Activated CD8-positive, alpha-beta T cell treated with anti-CD3 and anti-CD28 coated beads for 36 hours (primary cell): ENCODE data around the gene STK39. TPM values are rescaled to one million over a fixed set of nuclear protein-coding genes. Genes with fewer than 3 reads are reported as not detected.

Experiments
- ATAC-seq: fragments of 200-7000 bp; cut with Tn5 transposase; one replicate; pipeline ENCODE4 v1.10.0; 2021; ENCODE audit warnings: mild to moderate bottlenecking, moderate library complexity
- CTCF ChIA-PET: fragments of 350-600 bp; sonication (Branson Sonifier 250); formaldehyde crosslinking; loops from one replicate; lab custom pipeline; 2021; ENCODE audit warnings: antibody characterized with exemption; lab: Charles Lee
- POLR2A ChIA-PET: fragments of 350-600 bp; sonication (Branson Sonifier 250); formaldehyde crosslinking; loops from one replicate; lab custom pipeline; 2021; ENCODE audit warnings: antibody characterized with exemption; lab: Charles Lee
- DNase-seq: peaks from one replicate; pipeline ENCODE4 v3.0.0-alpha.2; 2020
- H3K27ac Mint-ChIP-seq: one replicate; pipeline ENCODE4 v1.8.0; 2021; ENCODE audit warnings: mild to moderate bottlenecking, mixed read lengths
- H3K27me3 Mint-ChIP-seq: one replicate; pipeline ENCODE4 v1.8.0; 2021; ENCODE audit warnings: mixed read lengths
- H3K36me3 Mint-ChIP-seq: one replicate; pipeline ENCODE4 v1.8.0; 2021; ENCODE audit warnings: low read depth, mixed read lengths
- H3K4me1 Mint-ChIP-seq: one replicate; pipeline ENCODE4 v1.8.0; 2021; ENCODE audit warnings: low read depth, mixed read lengths
- H3K4me3 Mint-ChIP-seq: one replicate; pipeline ENCODE4 v1.8.0; 2021; ENCODE audit warnings: mild to moderate bottlenecking, moderate library complexity, mixed read lengths
- H3K9me3 Mint-ChIP-seq: one replicate; pipeline ENCODE4 v1.8.0; 2021; ENCODE audit warnings: mixed read lengths
- CTCF ChIP-seq: fragments of 200-600 bp; IDR thresholded peaks from one replicate; pipeline ENCODE4 v1.8.0; 2022; ENCODE audit warnings: antibody characterized with exemption, mild to moderate bottlenecking
- intact Hi-C: fragments of 100-400 bp; cut with micrococcal nuclease; formaldehyde crosslinking; loops from one replicate; pipeline ENCODE4 v1.10.0; 2022
- total RNA-seq, 2 experiments: library from RNA; stranded (reverse); gene quantifications; one replicate each; pipeline ENCODE4 v1.2.3, GENCODE V29; 2021

STK39 gene
- total RNA-seq, 2 experiments from 2014 or later: 32.8 to 33.9 TPM

GRCh38 chr2:168015274-168015953 is 232.0 kb downstream of the STK39 start:
- H3K9me3 Mint-ChIP-seq: no peaks in the 10 kb centered on the region
- no peaks in the 10 kb centered on the region for H3K27me3 Mint-ChIP-seq
- ChIA-PET POLR2A (no interaction called here), CTCF (no interaction called here)
- peaks cover 10% of the 10 kb centered on the region for H3K4me1 Mint-ChIP-seq
- H3K36me3 Mint-ChIP-seq: peaks cover 11% of the 10 kb centered on the region
- no peak overlapping the region for H3K27ac Mint-ChIP-seq
- no peak for TF ChIP-seq CTCF
- ATAC-seq (no peak), DNase-seq (no peak)
- no peak overlapping the region for H3K4me3 Mint-ChIP-seq
- intact Hi-C loops: no loop called here

GRCh38 chr2:168009900-168010299 is 237.5 kb downstream of the STK39 start:
- intact Hi-C loops: no loop called here
- Mint-ChIP-seq H3K36me3 (peaks cover 42% of the 10 kb centered on the region), H3K4me3 (no peak overlapping the region), H3K9me3 (no peaks in the 10 kb centered on the region), H3K4me1 (peaks cover 10% of the 10 kb centered on the region), H3K27ac (no peak overlapping the region), H3K27me3 (no peaks in the 10 kb centered on the region)
- ATAC-seq: no peak
- ChIA-PET CTCF (interaction anchor here (1.4 kb wide), 1 partner anchor 12 kb away, joined by 3 read pairs; no protein-coding TSS in a partner anchor), POLR2A (no interaction called here)
- no peak for DNase-seq
- TF ChIP-seq CTCF: no peak

DNA sequence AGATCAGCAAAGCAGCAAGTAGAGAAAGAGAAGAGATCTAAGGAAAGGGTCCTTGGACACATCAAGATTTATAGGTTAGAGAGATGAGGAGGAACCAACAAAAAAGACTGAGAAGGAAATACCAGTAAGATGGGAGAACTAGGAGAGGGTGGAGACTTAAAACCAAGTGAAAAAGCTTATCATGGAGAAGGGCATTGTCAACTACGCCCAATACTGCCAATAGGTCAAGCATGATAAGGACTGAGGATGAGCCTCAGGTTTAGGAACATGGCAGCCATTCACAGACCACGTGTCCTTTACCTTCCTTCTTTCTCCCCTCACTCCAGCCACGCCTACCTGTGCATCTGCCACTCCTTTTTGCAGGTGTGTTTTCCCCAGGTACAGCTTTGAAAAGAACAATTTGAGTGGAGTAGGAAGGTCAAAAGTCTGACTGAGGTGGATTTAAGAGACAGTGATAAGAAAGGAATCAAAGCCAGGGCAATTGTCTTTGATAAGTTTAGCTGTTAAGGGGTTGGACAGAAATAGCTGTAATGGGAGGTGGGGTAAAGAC is 238.7 kb downstream of the STK39 start:
- intact Hi-C loops: no loop called here
- Mint-ChIP-seq H3K4me3 (no peak overlapping the region), H3K27me3 (no peaks in the 10 kb centered on the region), H3K9me3 (no peaks in the 10 kb centered on the region), H3K36me3 (peaks cover 45% of the 10 kb centered on the region), H3K27ac (no peak overlapping the region), H3K4me1 (peaks cover 3% of the 10 kb centered on the region)
- ChIA-PET CTCF (interaction anchor here (1.1 kb wide), 1 partner anchor 34 kb away, joined by 3 read pairs; no protein-coding TSS in a partner anchor), POLR2A (no interaction called here)
- no peak for TF ChIP-seq CTCF
- no peak for ATAC-seq
- DNase-seq: no peak

DNA sequence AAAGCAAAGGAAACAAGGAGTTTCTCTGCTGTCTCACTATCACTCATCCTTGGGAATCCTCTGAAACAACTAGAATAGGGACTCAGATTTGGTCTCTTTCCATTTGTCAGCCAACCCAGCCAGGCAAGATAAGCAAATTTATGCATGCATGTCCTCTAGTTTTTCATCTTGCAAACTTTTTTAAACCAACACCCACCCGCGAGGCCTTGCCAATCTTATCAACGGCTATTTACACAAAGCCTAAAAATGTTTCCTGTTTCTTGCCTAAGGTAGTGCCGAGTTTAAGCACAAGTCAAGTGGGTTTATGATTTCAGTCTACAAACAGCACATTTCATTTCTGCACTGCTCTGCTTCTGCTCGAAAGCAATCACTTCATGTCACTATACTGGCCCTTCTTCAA is 240.9 kb downstream of the STK39 start:
- no peak for ATAC-seq
- DNase-seq: no peak
- H3K36me3 Mint-ChIP-seq: peaks cover 42% of the 10 kb centered on the region
- intact Hi-C loops: no loop called here
- H3K9me3 Mint-ChIP-seq: no peaks in the 10 kb centered on the region
- H3K4me3 Mint-ChIP-seq: no peak overlapping the region
- POLR2A ChIA-PET: no interaction called here
- no peak overlapping the region for H3K27ac Mint-ChIP-seq
- no peaks in the 10 kb centered on the region for H3K27me3 Mint-ChIP-seq
- TF ChIP-seq CTCF: no peak
- CTCF ChIA-PET: interaction anchor here (1.0 kb wide), 1 partner anchor 43 kb away, joined by 3 read pairs; no protein-coding TSS in a partner anchor
- peaks cover 10% of the 10 kb centered on the region for H3K4me1 Mint-ChIP-seq

- Mint-ChIP-seq H3K27me3 (no peaks in the 10 kb centered on the region), H3K9me3 (no peaks in the 10 kb centered on the region), H3K27ac (no peak overlapping the region), H3K36me3 (peaks cover 41% of the 10 kb centered on the region), H3K4me1 (peaks cover 10% of the 10 kb centered on the region), H3K4me3 (no peak overlapping the region)
- intact Hi-C loops: no loop called here
- DNase-seq (no peak), ATAC-seq (no peak)
- no peak for TF ChIP-seq CTCF
- ChIA-PET POLR2A (no interaction called here), CTCF (no interaction called here)
These were observed 241.8 kb downstream of the STK39 start for GRCh38 chr2:168005586-168005985.
